Activated CD4-positive, alpha-beta T cell treated with anti-CD3 and anti-CD28 coated beads for 36 hours (primary cell): ENCODE data around the gene PEX5L. TPM values are rescaled to one million over a fixed set of nuclear protein-coding genes. Genes with fewer than 3 reads are reported as not detected.
"Not testable (repeated sequence)": the region's sequence is repeated elsewhere in the genome, so short reads cannot be mapped to it uniquely, and the experiment has no call there.

Experiments used
- ATAC-seq: fragments of 200-7000 bp; cut with Tn5 transposase; one replicate; pipeline ENCODE4 v1.10.0; 2021; ENCODE audit warnings: mild to moderate bottlenecking, moderate library complexity
- CTCF ChIA-PET: fragments of 350-600 bp; sonication (Branson Sonifier 250); formaldehyde crosslinking; loops from one replicate; lab custom pipeline; 2021; ENCODE audit warnings: antibody characterized with exemption; lab: Charles Lee
- POLR2A ChIA-PET: fragments of 350-600 bp; sonication (Branson Sonifier 250); formaldehyde crosslinking; loops from one replicate; lab custom pipeline; 2021; ENCODE audit warnings: antibody characterized with exemption, inconsistent platforms; lab: Charles Lee
- DNase-seq: peaks from one replicate; pipeline ENCODE4 v3.0.0-alpha.2; 2020
- H3K27ac Mint-ChIP-seq: one replicate; pipeline ENCODE4 v1.8.0; 2021; ENCODE audit warnings: mixed read lengths
- H3K27me3 Mint-ChIP-seq: one replicate; pipeline ENCODE4 v1.8.0; 2021; ENCODE audit warnings: mixed read lengths
- H3K36me3 Mint-ChIP-seq: one replicate; pipeline ENCODE4 v1.8.0; 2021; ENCODE audit warnings: low read depth, mixed read lengths
- H3K4me1 Mint-ChIP-seq: one replicate; pipeline ENCODE4 v1.8.0; 2021; ENCODE audit warnings: mixed read lengths
- H3K4me3 Mint-ChIP-seq: one replicate; pipeline ENCODE4 v1.8.0; 2021; ENCODE audit warnings: mild to moderate bottlenecking, moderate library complexity, mixed read lengths
- H3K9me3 Mint-ChIP-seq: one replicate; pipeline ENCODE4 v1.8.0; 2021; ENCODE audit warnings: low read depth, mixed read lengths
- intact Hi-C, 2 experiments: fragments of 100-400 bp; cut with DNase I in 1 of 2; cut with micrococcal nuclease in 1 of 2; formaldehyde crosslinking; loops; one replicate each; pipeline versions ENCODE4 v1.14.2 to v1.15.1; 2022 to 2024; cut with DNase I, micrococcal nuclease
- total RNA-seq, 2 experiments: library from RNA; stranded (reverse); gene quantifications; one replicate each; pipeline ENCODE4 v1.2.3, GENCODE V29; 2021

The PEX5L gene
- total RNA-seq, 2 experiments from 2014 or later = 0.35 TPM; not detected in 1

DNA sequence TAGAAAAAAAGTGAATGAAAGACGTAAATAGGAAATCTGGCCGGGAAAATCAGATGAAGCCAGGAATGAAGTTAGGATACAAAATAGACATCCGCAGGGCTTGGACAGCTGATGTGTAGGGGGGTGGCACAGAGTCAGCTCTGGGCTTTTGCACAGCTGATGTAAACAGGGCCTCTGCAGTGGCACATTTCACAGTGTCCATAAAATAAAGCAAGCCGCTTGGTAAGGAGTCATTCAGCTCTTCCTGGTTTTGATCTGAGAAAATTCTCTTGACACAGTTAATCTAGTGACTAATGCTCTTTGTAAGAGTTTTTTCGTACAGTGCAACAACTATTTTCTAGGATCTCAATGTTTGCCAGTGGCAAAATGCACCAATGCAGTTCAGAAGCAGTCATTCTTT lies 230.6 kb downstream of the PEX5L start:
- ChIA-PET CTCF (interaction anchor here (0.6 kb wide), 1 partner anchor 243 kb away, joined by 3 read pairs; the partner anchor contains the start of gene ACTL6A), POLR2A (no interaction called here)
- Mint-ChIP-seq H3K9me3 (no peaks in the 10 kb centered on the region), H3K27ac (no peak overlapping the region), H3K4me1 (peaks cover 4% of the 10 kb centered on the region), H3K27me3 (no peaks in the 10 kb centered on the region), H3K4me3 (no peak overlapping the region), H3K36me3 (no peaks in the 10 kb centered on the region)
- ATAC-seq (no peak), DNase-seq (no peak)
- intact Hi-C loops = no loop called here

DNA sequence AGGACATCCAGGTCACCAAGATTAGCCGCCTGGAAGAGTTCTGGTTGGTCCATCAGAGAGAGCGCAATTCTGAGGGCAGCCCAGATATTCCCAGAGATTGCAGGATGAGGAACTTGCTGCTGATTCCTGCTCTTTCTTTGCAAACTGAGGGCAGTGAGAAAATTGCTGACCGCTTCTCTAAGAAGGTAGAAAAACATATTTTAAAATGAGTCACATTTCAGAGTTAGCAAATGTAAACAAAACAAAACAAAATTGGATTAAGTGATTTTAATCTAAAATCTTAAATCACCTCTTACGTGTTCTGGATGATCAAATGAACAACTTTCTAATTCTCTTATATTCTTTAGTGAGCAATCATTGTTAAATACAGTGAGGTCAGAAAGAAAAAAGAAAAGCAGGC lies 234.9 kb downstream of the PEX5L start:
- CTCF ChIA-PET = no interaction called here
- no peak for ATAC-seq
- H3K36me3 Mint-ChIP-seq = no peaks in the 10 kb centered on the region
- intact Hi-C loops = no loop called here
- H3K27me3 Mint-ChIP-seq = no peaks in the 10 kb centered on the region
- POLR2A ChIA-PET = no interaction called here
- no peak overlapping the region for H3K4me3 Mint-ChIP-seq
- peaks cover 4% of the 10 kb centered on the region for H3K4me1 Mint-ChIP-seq
- no peak overlapping the region for H3K27ac Mint-ChIP-seq
- DNase-seq = no peak
- H3K9me3 Mint-ChIP-seq = no peaks in the 10 kb centered on the region

DNA sequence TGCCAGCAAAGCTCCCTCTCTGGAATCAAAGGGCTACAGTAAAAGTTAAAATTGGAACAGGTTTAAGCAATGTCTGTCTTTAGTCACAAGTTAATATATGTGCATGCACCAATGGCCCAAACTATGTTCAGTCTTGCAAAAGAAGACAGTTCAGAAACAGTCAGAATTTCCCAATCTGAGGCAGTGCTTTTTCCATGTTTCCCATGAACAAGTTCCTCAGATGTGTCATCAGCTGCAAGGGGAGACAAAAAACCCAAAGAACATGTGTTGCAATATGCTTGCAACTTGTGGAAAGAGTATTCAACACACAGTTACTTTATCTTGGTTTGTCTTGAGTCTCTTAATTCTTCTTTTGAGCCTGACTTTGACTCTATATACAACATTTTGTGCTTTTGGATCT lies 235.5 kb downstream of the PEX5L start:
- POLR2A ChIA-PET = no interaction called here
- CTCF ChIA-PET = no interaction called here
- ATAC-seq = no peak

DNA sequence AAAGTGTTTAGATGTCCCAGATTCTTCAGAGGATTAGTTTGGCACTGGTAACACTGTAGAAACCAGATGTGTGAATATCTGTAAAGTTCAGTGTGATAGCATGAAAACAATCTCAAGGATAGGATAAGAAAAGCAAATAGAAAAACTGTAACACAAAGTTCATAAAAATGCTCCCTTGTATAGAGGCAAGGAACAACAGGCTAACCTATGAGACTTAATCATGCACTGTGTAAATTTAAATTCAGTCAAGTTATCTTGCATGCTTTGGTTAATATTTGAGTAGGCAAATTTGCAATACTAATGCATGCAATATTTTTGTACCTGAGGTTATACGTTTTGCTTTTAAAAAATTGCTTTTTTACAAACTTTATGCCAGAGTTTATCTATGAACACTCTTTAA lies 239.5 kb downstream of the PEX5L start:
- no peak for ATAC-seq
- H3K36me3 Mint-ChIP-seq = no peaks in the 10 kb centered on the region

More for the DNA sequence above, 235.5 kb downstream of the PEX5L start:
- Mint-ChIP-seq H3K36me3 (no peaks in the 10 kb centered on the region), H3K4me1 (peaks cover 4% of the 10 kb centered on the region), H3K9me3 (no peaks in the 10 kb centered on the region), H3K4me3 (no peak overlapping the region), H3K27ac (no peak overlapping the region), H3K27me3 (no peaks in the 10 kb centered on the region)
- intact Hi-C loops = no loop called here
- DNase-seq = no peak

DNA sequence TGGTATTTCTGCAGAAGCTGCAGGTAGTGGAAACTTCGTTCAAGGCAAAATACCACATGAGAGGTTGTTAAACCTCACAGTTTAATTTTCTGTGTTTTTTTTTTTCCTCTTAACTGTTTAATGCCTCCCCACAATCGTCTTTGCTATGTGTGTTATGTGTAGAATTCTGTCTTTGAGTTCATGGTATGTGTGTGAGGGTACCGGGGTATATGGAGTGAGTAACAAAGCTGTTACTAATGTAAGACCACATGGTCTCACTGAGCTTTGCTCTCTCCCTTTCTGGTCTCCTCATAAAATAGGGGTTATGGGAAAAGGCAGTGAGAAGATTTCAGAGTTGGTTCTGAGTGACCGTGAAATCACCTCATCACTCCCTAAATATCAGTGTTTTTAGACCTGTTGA lies 240.3 kb downstream of the PEX5L start:
- CTCF ChIA-PET = interaction anchor here (0.6 kb wide), 1 partner anchor 34 kb away, joined by 3 read pairs; no protein-coding TSS in a partner anchor
- DNase-seq = no peak
- Mint-ChIP-seq H3K36me3 (no peaks in the 10 kb centered on the region), H3K27me3 (no peaks in the 10 kb centered on the region), H3K4me1 (no peaks in the 10 kb centered on the region), H3K4me3 (no peak overlapping the region), H3K27ac (no peak overlapping the region), H3K9me3 (no peaks in the 10 kb centered on the region)
- ATAC-seq = no peak
- POLR2A ChIA-PET = no interaction called here
- intact Hi-C loops = no loop called here

More for the DNA sequence above, 239.5 kb downstream of the PEX5L start:
- Mint-ChIP-seq H3K9me3 (no peaks in the 10 kb centered on the region), H3K27ac (no peak overlapping the region), H3K4me1 (no peaks in the 10 kb centered on the region), H3K27me3 (no peaks in the 10 kb centered on the region), H3K4me3 (no peak overlapping the region)
- DNase-seq = no peak
- ChIA-PET CTCF (interaction anchor here (0.6 kb wide), 1 partner anchor 35 kb away, joined by 3 read pairs; no protein-coding TSS in a partner anchor), POLR2A (no interaction called here)
- intact Hi-C loops = no loop called here

DNA sequence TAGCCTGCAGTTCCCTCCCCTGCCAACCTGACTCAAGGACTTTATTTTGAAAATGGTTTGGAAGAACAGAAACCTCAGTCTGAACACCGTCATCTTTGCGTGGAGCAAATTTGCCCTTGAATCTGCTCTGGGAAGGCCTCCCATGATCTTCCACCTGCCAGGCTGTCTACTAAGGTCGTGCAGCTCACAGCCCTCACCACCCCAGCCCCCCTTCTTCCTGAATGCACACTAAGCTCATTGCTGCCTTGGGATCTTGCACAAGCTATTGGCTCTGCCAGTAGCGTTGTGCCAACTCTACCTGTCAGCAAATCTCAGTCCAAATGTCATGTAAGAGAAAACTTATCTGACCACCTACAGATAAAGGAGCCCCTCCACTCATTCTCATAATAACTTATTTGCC lies 242.4 kb downstream of the PEX5L start:
- intact Hi-C loops = no loop called here
- POLR2A ChIA-PET = no interaction called here
- ATAC-seq = no peak

DNA sequence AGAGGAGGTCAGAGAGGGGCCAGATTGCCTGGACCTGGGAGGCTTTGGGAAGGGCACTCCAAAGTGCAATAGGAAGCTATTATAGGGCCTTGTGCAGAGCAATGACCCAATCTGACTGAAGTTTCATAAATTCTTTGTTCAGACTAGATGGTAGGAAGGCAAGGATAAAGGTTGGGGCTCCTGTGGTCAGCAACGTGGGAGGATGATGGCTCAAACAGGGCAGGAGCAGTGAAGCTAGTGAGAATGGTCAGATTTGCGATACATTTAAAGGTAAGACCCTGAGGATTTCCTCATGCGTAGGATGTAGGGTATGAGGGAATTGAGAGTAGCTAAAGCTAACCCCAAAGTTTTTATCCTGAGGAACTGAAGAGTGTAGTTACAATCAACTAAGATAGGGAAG lies 244.9 kb downstream of the PEX5L start:
- no peak overlapping the region for H3K27ac Mint-ChIP-seq
- no peaks in the 10 kb centered on the region for H3K9me3 Mint-ChIP-seq
- no peak for ATAC-seq
- no peaks in the 10 kb centered on the region for H3K4me1 Mint-ChIP-seq
- POLR2A ChIA-PET = no interaction called here
- CTCF ChIA-PET = no interaction called here
- intact Hi-C loops = no loop called here
- H3K27me3 Mint-ChIP-seq = no peaks in the 10 kb centered on the region
- peaks cover 5% of the 10 kb centered on the region for H3K36me3 Mint-ChIP-seq
- H3K4me3 Mint-ChIP-seq = no peak overlapping the region
- no peak for DNase-seq

More for the DNA sequence above, 242.4 kb downstream of the PEX5L start:
- no peaks in the 10 kb centered on the region for H3K36me3 Mint-ChIP-seq
- no peak overlapping the region for H3K4me3 Mint-ChIP-seq
- DNase-seq = no peak
- no peaks in the 10 kb centered on the region for H3K27me3 Mint-ChIP-seq
- H3K4me1 Mint-ChIP-seq = no peaks in the 10 kb centered on the region
- no peaks in the 10 kb centered on the region for H3K9me3 Mint-ChIP-seq
- CTCF ChIA-PET = no interaction called here
- no peak overlapping the region for H3K27ac Mint-ChIP-seq

DNA sequence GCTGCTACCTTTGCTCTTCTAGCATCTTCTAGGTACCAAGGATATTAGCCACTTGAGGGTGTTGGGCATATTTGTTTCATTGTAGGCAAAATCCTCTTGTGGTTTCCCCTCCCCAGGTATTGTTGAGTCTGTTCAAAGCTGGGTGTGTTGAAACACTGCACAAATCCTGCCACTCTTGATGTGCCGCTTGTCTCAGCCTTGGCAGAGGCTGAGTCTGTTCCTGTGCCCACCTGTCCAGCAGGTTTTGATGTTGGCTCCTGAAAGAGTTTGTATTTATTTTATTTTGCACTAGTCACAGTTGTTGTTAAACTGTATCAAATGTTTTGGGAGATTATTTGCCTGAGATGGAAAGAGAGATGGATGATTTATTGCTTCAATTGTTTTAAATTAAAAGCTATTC lies 247.7 kb downstream of the PEX5L start:
- no peak for DNase-seq
- ChIA-PET POLR2A (no interaction called here), CTCF (no interaction called here)
- Mint-ChIP-seq H3K36me3 (peaks cover 6% of the 10 kb centered on the region), H3K27ac (no peak overlapping the region), H3K4me1 (no peaks in the 10 kb centered on the region), H3K27me3 (no peaks in the 10 kb centered on the region), H3K9me3 (no peaks in the 10 kb centered on the region), H3K4me3 (no peak overlapping the region)
- intact Hi-C loops = no loop called here
- no peak for ATAC-seq

DNA sequence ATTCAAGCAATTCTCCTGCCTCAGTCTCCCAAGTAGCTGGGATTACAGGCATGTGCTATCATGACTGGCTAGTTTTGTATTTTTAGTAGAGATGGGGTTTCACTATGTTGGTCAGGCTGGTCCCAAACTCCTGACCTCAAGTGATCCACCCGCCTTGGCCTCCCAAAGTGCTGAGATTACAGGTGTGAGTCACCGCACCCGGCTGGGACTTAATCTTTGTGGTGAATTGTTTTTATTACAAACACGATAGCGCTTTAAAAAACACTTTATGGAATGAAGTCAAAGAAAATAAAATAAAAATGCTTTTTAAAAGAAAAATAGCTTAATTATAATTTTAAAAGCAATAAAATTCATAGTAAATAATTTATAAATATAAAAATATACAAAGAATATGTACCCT lies 253.9 kb downstream of the PEX5L start:
- H3K27ac Mint-ChIP-seq, H3K4me3 Mint-ChIP-seq, H3K27me3 Mint-ChIP-seq, DNase-seq, H3K9me3 Mint-ChIP-seq, ATAC-seq, POLR2A ChIA-PET, H3K4me1 Mint-ChIP-seq, intact Hi-C loops: not testable (repeated sequence)
- peaks cover 35% of the 10 kb centered on the region for H3K36me3 Mint-ChIP-seq
- CTCF ChIA-PET = interaction anchor here (0.7 to 1.7 kb wide), 2 partner anchors 12 to 116 kb away, joined by 3 to 4 read pairs; no protein-coding TSS in a partner anchor

DNA sequence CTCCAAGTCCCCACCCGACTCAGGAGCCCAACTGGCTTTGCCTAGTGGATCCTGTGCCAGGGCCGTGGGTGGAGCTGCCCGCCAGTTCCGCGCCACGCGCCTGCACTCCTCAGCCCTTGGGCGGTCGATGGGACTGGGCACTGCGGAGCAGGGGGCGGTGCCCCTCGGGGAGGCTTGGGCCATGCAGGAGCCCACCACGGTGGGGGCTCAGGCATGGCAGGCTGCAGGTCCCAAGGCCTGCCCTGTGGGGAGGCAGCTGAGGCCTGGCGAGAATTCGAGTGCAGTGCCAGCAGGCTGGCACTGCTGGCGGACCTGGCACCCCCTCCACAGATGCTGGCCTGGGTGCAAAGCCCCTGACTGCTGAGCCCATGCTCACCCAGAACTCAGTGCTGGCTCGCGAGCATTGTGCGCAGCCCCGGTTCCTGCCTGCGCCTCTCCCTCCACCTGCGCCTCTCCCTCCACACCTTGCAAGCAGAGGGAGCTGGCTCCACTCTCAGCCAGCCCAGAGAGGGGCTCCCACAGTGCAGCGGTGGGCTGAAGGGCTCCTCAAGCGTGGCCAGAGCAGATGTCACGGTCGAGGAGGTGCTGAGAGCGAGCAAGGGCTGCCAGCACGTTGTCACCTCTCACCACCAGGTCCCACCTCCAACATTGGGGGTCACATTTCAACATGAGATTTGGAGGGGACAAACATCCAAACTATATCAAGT lies 261.2 kb downstream of the PEX5L start:
- no peaks in the 10 kb centered on the region for H3K4me1 Mint-ChIP-seq
- H3K27me3 Mint-ChIP-seq = no peaks in the 10 kb centered on the region
- ChIA-PET POLR2A (no interaction called here), CTCF (no interaction called here)
- ATAC-seq = no peak
- peaks cover 6% of the 10 kb centered on the region for H3K9me3 Mint-ChIP-seq
- H3K4me3 Mint-ChIP-seq = no peak overlapping the region
- no peak overlapping the region for H3K27ac Mint-ChIP-seq
- intact Hi-C loops = no loop called here
- no peak for DNase-seq
- H3K36me3 Mint-ChIP-seq = peaks cover 45% of the 10 kb centered on the region

DNA sequence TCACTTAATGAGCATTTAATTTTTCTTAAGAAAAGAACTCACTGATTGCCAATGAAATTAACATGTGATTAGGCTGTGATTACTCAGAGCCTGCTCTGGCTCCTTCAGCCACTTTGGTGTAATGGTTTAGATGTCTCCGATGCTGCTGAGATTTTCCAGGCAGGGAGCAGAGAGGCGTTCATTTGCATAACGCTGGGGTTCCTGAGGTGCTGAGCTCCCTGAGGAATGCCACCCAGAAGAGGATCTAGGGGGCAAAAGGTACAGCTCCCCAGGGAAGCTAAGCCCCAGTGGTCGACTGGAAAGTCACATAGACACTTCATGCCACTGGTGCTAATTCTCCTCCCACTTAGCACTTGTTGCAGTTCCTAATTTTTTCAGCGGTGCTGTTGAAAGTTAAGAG lies 264.4 kb downstream of the PEX5L start:
- no peak for DNase-seq
- peaks cover 2% of the 10 kb centered on the region for H3K9me3 Mint-ChIP-seq
- CTCF ChIA-PET = no interaction called here
- no peaks in the 10 kb centered on the region for H3K4me1 Mint-ChIP-seq
- ATAC-seq = no peak
- POLR2A ChIA-PET = no interaction called here
- H3K27ac Mint-ChIP-seq = no peak overlapping the region
- H3K27me3 Mint-ChIP-seq = no peaks in the 10 kb centered on the region
- no peak overlapping the region for H3K4me3 Mint-ChIP-seq
- H3K36me3 Mint-ChIP-seq = peaks cover 34% of the 10 kb centered on the region
- intact Hi-C loops = no loop called here

DNA sequence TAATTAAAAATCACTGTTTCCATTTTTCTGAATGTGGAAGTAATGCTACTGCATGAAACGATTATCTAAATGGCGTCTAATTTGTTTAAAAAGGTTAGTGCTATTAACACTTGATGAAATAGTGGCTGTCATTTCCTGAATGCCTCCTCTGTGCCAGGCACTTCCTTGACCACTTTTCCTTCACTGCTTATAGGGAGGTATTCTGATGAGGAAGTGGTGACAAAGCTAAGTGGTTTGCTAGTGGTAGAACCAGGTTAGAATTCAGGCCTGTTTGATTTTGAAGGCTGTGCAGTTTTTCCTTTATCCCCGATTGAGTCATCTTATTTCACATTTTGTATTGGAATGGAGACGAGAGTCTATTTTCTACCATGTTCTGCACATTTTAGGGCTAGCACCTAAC lies 264.9 kb downstream of the PEX5L start:
- H3K27me3 Mint-ChIP-seq = no peaks in the 10 kb centered on the region
- DNase-seq (no peak), ATAC-seq (no peak)
- peaks cover 2% of the 10 kb centered on the region for H3K9me3 Mint-ChIP-seq
- no peak overlapping the region for H3K4me3 Mint-ChIP-seq
- no peak overlapping the region for H3K27ac Mint-ChIP-seq
- intact Hi-C loops = no loop called here
- peaks cover 38% of the 10 kb centered on the region for H3K36me3 Mint-ChIP-seq
- H3K4me1 Mint-ChIP-seq = no peaks in the 10 kb centered on the region
- CTCF ChIA-PET = interaction anchor here (1.2 kb wide), 1 partner anchor 11 kb away, joined by 4 read pairs; no protein-coding TSS in a partner anchor
- POLR2A ChIA-PET = no interaction called here
